GM18511 (cell line): ENCODE measurements around the gene TBXA2R.
"Not testable (repeated sequence)": the region's sequence is repeated elsewhere in the genome, so short reads cannot be mapped to it uniquely, and the experiment has no call there.

Source experiments
- ATAC-seq: cut with Tn5 transposase; IDR thresholded peaks from one replicate; pipeline ENCODE4 v1.9.1; 2021; ENCODE audit warnings: mild to moderate bottlenecking, moderate library complexity; ENCODE audit not compliant: unreplicated experiment

Gene TBXA2R

GRCh38 chr19:3606690-3607289 lies at the start of gene TBXA2R:
TSS of gene TBXA2R (minus strand) at chr19:3606875. CDS start at chr19:3600634, 6,241 bp downstream.
- no peak for ATAC-seq

GRCh38 chr19:3656073-3656746 lies 49.5 kb upstream of the TBXA2R start:
- no peak for ATAC-seq

DNA sequence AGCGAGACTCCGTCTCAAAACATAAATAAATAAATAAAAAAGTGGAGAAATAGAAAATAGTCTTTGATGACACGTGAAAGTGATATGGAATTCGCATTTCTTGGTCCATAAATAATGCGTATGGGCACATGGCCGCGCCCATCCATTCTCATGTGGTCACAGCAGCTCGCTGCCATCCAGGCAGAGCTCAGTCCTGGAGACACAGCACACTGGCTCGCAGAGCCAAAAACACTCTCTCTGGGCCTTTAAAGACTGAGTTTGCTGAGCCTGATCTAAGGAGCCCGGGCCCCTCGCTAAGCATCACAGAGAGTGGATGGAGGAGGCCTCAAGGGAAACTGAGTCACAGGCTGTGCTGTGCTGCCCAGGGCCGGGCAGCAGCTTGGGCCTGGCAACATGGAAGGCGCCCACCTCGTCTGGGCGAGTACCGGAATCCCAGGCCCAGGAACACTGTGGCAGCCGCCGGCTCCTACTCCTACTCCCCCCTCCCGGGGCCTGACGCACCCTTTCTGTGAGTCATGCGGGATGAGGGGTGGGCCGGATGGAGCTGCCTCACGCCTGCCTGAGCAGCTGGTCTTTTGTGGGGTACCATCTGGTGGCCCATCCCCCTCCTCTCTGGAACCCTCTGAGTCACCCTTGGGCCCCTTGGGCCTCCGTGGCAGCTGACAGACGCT lies 48.9 kb upstream of the TBXA2R start:
- no peak for ATAC-seq

- ATAC-seq, result no peak
Measured at GRCh38 chr19:3653865-3654513, 47.3 kb upstream of the TBXA2R start.

GRCh38 chr19:3653081-3653795 lies 46.6 kb upstream of the TBXA2R start:
- ATAC-seq, result no peak

GRCh38 chr19:3652422-3652821 lies 45.7 kb upstream of the TBXA2R start:
- ATAC-seq, result no peak

DNA sequence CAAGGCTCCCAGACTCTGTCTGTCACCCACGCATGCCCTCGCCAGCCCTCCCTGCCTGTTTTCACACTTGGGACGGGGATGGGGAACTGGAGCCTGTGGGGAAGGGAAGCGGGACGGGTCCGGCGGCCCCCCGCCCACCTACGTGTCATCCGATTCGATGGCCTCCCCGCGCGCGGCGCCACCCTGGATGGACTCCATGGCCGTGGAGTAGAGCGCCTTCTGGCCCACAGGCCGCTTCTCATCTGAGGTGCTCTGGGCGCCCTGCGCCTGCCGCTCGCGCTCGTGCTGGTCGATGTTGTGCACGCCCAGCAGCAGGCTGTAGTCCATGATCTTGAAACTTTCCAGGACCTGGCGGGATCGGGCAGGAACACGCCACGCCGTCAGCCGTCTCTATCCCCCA lies 45.0 kb upstream of the TBXA2R start:
- no peak for ATAC-seq

- ATAC-seq, result no peak
Measured at GRCh38 chr19:3649888-3650287, 43.2 kb upstream of the TBXA2R start.

DNA sequence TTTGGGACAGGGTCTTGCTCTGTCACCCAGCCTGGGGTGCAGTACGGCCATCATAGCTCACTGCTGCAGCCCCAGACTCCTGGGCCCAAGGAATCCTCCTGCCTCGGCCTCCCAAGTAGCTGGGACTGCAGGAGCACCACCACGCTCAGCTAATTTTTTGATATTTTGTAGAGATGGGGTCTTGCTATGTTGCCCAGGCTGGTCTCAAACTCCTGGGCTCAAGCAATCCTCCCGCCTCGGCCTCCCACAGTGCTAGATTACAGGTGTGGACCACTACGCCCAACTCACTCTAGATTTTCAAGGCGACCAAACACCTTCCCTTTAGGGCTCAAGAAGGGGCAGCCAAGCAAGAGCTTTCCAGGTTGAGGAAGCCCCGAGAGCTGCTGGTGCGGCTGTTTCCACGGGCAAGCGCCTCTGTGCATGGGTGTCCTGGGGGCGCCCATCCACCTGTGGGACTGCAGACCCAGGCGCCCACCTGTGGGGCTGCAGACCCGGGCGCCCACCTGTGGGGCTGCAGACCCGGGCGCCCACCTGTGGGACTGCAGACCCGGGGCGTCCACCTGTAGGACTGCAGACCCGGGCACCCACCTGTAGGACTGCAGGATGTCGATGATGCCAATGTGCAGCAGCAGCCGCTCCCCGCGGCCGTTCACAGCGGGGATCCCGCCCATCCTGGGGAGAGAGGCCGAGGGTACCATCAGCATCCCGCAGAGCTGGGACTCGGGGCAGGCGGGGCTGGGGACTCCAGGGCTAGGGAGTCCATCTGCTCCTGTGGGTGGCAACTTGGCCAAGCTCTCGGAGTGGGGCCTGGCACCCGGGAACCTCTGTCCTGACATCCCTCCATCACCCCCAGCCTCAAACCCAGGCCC lies 41.6 kb upstream of the TBXA2R start:
- ATAC-seq, result no peak

DNA sequence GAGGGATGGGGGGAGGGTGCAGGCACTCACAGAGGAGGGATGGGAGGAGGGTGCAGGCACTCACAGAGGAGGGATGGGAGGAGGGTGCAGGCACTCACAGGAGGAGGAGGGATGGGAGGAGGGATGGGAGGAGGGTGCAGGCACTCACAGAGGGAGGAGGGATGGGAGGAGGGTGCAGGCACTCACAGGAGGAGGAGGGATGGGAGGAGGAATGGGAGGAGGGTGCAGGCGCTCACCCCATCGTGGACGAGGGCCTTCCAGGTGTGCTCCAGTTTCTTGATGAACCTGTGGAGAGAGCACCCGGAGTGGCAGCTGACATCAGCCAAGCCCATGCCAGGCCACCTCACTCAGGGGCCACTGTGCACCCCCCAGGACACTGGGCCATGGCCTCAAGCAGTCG lies 40.4 kb upstream of the TBXA2R start:
- not testable (repeated sequence) for ATAC-seq

DNA sequence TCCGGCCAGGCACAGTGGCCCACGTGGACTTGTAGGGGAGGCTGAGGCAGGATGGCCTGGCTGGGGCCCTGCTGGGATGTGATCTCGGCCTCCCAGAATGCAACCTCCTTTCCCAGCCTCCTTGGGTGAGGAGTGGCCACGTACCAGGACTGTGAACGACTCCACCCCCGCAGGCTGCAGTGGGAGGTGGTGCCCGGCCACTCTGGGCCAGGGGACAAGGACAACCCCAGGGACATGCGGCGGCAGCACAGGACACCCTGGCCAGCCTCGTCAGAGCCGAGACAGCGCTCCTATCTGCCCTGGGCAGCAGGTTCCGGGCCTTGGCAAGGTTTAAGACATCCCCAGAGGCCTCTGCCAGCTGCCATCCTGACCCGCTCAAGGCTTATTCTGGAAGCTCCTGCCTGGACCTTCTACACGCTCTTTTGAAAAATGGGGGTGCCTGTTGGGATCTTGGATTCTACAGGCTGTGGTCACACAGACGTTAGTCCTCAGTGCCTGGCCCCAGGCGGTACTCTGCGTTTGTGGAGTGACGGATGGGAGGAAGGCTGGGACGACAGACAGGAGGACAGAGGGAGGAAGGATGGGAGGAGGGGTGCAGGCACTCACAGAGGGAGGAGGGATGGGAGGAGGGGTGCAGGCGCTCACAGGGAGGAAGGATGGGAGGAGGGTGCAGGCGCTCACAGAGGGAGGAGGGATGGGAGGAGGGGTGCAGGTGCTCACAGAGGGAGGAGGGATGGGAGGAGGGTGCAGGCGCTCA lies 39.8 kb upstream of the TBXA2R start:
- no peak for ATAC-seq

DNA sequence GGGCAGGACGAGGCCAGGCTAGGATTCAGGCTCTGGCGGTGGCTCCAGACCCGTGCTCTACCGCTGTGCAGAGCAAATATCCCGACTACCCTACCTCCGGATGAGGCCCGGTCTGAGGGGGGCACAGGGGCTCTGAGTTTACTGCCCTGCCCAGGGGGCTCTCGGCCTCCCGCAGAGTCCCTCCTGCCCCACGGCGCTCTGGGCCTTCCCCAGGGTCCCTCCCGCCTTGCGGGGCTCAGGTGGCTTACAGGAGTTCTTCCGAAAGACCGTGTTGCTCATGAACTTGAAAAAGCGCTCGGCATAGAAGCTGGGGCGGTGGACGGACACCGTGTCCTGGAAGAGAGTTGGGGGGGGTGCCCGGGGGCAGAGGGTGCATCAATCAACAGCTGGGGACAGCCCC lies 39.1 kb upstream of the TBXA2R start:
- no peak for ATAC-seq

GRCh38 chr19:3645067-3645396 lies 38.4 kb upstream of the TBXA2R start:
- no peak for ATAC-seq

DNA sequence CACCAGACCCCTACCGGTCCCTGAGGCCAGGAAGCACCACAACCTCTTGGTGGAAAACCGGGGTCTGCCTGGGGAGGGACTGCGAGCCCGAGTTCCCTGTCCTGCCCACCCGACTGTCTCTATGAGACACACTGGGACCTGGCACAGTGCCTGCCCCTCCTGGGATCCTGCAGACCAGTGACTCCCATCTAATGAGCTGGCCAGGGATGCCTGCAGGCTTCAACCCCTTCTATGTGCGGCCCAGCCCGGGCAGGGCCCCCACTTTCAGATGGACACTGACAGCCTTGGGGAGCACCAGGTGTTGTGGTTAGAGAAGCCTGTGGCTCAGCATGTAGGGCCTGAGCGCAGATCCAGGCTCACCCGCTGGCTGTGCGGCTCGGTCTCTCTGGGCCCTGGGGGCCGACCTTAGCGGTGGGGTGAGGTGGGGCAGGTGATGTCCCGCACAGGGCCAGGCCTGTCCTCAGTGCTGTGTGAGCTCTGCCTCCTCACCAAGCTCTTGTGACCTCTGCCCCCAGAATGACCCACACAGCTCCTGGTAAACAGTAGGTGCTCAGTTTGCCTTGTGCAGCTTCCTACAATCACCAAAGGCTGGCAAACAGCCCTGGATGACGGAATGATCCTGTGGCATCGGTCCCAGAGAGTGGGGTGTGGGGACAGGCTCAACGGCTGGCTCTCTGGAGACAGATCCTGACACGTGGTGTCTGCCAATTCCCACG lies 37.8 kb upstream of the TBXA2R start:
- no peak for ATAC-seq

DNA sequence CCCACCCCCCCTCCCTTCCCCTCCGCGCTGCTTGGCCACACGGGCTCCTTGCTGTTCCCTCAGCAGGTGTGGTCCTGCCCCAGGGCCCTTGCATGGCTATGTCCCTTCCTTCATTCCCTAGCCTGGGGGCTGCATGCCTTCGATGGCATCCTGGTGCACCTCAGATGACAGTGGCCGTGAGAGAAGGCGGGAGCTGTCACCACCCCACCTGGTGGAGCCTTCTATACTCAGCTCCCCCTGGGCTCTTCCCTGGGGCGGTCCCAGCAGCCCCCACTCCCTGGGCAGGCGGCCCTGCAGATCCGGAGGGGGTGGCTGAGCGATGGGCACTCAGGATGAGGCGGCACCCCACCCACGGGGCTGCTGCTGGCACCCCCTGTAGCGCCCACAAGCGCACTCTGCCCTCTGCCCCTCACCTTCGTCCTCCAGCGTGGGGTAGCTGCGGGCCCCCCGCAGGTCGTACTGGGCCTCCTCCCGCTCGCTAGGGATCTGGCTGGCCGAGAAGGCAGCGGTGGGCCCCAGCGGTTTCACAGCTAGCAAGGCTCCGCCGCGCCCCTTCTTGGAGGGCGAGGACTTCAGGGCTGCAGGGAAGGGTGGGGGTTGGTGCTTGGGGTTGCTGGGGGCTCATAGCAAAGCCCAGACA lies 37.1 kb upstream of the TBXA2R start:
- no peak for ATAC-seq

DNA sequence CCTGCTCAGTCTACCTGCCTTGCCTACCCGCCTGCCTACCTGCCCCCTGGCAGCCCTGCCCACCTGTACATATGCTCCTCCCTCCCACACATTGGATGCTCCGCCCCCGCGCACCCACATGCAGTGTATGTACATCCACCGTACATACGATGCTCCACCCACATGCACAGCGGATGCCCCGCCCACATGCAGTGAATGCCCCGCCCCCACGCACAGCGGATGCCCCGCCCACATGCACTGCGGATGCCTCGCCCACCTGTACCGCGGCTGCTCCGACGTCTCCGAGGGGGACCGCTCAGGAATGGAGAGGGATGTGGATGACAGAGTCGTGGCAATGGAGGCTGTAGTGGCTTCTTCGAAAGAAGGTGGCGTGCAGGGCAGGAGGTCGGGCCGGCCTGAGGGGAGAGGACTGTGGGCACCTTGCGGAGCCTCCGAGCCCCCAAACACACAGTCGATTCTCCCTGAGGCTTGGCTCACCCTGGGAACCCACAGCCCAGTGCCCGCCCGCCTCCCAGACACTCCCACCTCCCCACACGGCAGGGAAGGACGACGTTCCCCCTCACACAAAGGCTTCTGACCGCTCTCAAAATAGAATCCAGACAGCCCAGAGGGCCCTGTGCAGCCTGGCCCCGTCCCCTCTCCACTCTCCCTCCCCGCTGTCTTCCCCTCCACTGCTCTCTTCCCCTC lies 36.5 kb upstream of the TBXA2R start:
- no peak for ATAC-seq

- ATAC-seq, result no peak
Measured at GRCh38 chr19:3642296-3642695, 35.6 kb upstream of the TBXA2R start.
